Measurements from ENCODE around the gene TNFAIP3.
A peak's percentile ranks its signal among the peaks of the same experiment; 100 is the strongest.
"Not testable (repeated sequence)": the region's sequence is repeated elsewhere in the genome, so short reads cannot be mapped to it uniquely, and the experiment has no call there.

The TNFAIP3 gene

GRCh38 chr6:137866914-137867684, at the start of gene TNFAIP3:
TSS of gene TNFAIP3 (plus strand) at chr6:137867259. CDS start at chr6:137871228, 3,969 bp downstream.
- peak; percentile 89 for DNase-seq (ENCODE audit: insufficient read length, low spot score)

GRCh38 chr6:137818440-137818839, 48.6 kb upstream of the TNFAIP3 start:
- no peak for FAIRE-seq
- no peak for DNase-seq (ENCODE audit: insufficient read length, low spot score)

More at GRCh38 chr6:137866914-137867684, at the start of gene TNFAIP3:
- FAIRE-seq: no peak

GRCh38 chr6:137819740-137820139, 47.3 kb upstream of the TNFAIP3 start:
- no peak for DNase-seq (ENCODE audit: insufficient read length, low spot score)

GRCh38 chr6:137820425-137820824, 46.6 kb upstream of the TNFAIP3 start:
- no peak for FAIRE-seq
- DNase-seq (ENCODE audit: insufficient read length, low spot score): no peak

More at GRCh38 chr6:137819740-137820139, 47.3 kb upstream of the TNFAIP3 start:
- no peak for FAIRE-seq

GRCh38 chr6:137820952-137821351, 46.1 kb upstream of the TNFAIP3 start:
- FAIRE-seq: no peak
- DNase-seq (ENCODE audit: insufficient read length, low spot score): no peak

- DNase-seq (ENCODE audit: insufficient read length, low spot score): no peak
- FAIRE-seq: no peak
Observed at GRCh38 chr6:137821491-137821890, 45.6 kb upstream of the TNFAIP3 start.

GRCh38 chr6:137823826-137824555, 43.1 kb upstream of the TNFAIP3 start:
- FAIRE-seq: no peak
- no peak for DNase-seq (ENCODE audit: insufficient read length, low spot score)

GRCh38 chr6:137824556-137824879, 42.5 kb upstream of the TNFAIP3 start:
- no peak for FAIRE-seq

GRCh38 chr6:137824896-137825295, 42.2 kb upstream of the TNFAIP3 start:
- FAIRE-seq (no peak), DNase-seq (ENCODE audit: insufficient read length, low spot score) (no peak)

More at GRCh38 chr6:137824556-137824879, 42.5 kb upstream of the TNFAIP3 start:
- DNase-seq (ENCODE audit: insufficient read length, low spot score): no peak

- FAIRE-seq (no peak), DNase-seq (ENCODE audit: insufficient read length, low spot score) (no peak)
Observed at GRCh38 chr6:137827411-137827940, 39.6 kb upstream of the TNFAIP3 start.

GRCh38 chr6:137827977-137828810, 38.9 kb upstream of the TNFAIP3 start:
- no peak for FAIRE-seq

GRCh38 chr6:137829641-137830083, 37.4 kb upstream of the TNFAIP3 start:
- DNase-seq (ENCODE audit: insufficient read length, low spot score): no peak
- peak; percentile 71 for FAIRE-seq

More at GRCh38 chr6:137827977-137828810, 38.9 kb upstream of the TNFAIP3 start:
- no peak for DNase-seq (ENCODE audit: insufficient read length, low spot score)

GRCh38 chr6:137830511-137830911, 36.5 kb upstream of the TNFAIP3 start:
- FAIRE-seq: no peak
- DNase-seq (ENCODE audit: insufficient read length, low spot score): no peak

GRCh38 chr6:137832110-137832509, 34.9 kb upstream of the TNFAIP3 start:
- no peak for FAIRE-seq
- peak; percentile 65 for DNase-seq (ENCODE audit: insufficient read length, low spot score)

GRCh38 chr6:137834508-137834907, 32.6 kb upstream of the TNFAIP3 start:
- FAIRE-seq: no peak
- no peak for DNase-seq (ENCODE audit: insufficient read length, low spot score)

- FAIRE-seq: no peak
- DNase-seq (ENCODE audit: insufficient read length, low spot score): no peak
Observed at GRCh38 chr6:137836788-137837187, 30.3 kb upstream of the TNFAIP3 start.

GRCh38 chr6:137838090-137838489, 29.0 kb upstream of the TNFAIP3 start:
- not testable (repeated sequence) for DNase-seq (ENCODE audit: insufficient read length, low spot score); FAIRE-seq

- DNase-seq (ENCODE audit: insufficient read length, low spot score); FAIRE-seq: not testable (repeated sequence)
Observed at GRCh38 chr6:137838597-137838996, 28.5 kb upstream of the TNFAIP3 start.

- DNase-seq (ENCODE audit: insufficient read length, low spot score): no peak
- FAIRE-seq: no peak
Observed at GRCh38 chr6:137839076-137839475, 28.0 kb upstream of the TNFAIP3 start.

GRCh38 chr6:137840252-137840651, 26.8 kb upstream of the TNFAIP3 start:
- DNase-seq (ENCODE audit: insufficient read length, low spot score) (no peak), FAIRE-seq (no peak)

- no peak for FAIRE-seq
- no peak for DNase-seq (ENCODE audit: insufficient read length, low spot score)
Observed at GRCh38 chr6:137843211-137843610, 23.8 kb upstream of the TNFAIP3 start.
